Activated T-helper 9 cell treated with anti-CD3 and anti-CD28 coated beads, Interleukin-2, amount 50 U/mL, for 16 hours (primary cell): ENCODE results near the gene BLACAT1.
"Not testable (repeated sequence)": the region's sequence is repeated elsewhere in the genome, so short reads cannot be mapped to it uniquely, and the experiment has no call there.

Source experiments
- DNase-seq: peaks from one replicate; pipeline ENCODE4 v3.0.0-alpha.2; 2020; ENCODE audit warnings: low read depth

Gene BLACAT1

DNA sequence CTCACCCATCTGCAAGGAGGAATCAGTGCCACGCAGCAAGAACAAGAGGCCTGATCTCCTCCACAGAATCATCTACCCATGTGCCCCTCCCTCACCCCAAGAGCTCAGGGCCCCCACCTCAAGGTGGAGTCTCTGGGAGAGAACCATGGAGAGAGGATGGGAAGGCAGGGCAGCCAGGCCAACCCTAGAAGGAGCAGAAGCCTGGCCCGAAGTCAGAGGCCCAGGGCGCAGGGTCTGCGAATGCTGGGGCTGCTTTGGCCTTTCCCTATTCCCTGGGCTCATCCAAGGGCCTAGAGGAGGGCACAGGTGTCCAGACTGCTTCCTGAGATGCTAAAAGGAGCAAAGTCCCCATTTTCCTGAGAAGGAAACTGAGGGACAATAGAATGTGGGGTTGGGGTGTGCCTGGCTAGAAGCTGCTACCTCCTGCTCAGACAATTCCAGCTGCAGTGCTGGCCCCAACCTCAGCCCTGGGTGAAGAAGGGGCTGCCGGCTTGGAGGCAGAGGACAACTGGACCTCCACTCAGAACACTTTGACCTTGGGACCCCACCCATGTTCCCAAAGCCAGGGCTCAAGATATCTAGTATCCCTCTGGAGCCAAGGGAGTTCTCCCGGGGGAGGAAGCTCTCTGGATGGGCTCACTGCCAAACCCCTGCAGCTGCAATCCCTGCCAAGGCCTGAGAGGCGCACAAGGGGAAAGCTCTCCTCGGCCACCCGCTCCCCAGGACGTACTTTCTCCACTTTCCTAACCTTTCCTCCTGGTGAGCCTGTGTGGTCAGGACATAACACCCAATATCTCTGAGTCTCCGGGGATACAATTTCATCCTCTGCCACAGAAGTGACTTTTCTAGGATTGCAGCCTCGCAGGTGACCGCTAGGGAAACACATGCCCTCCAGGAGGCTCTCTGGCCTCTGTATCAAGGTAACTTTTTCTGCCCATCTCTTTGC, 17.4 kb downstream of the BLACAT1 start:
- DNase-seq, result no peak

DNA sequence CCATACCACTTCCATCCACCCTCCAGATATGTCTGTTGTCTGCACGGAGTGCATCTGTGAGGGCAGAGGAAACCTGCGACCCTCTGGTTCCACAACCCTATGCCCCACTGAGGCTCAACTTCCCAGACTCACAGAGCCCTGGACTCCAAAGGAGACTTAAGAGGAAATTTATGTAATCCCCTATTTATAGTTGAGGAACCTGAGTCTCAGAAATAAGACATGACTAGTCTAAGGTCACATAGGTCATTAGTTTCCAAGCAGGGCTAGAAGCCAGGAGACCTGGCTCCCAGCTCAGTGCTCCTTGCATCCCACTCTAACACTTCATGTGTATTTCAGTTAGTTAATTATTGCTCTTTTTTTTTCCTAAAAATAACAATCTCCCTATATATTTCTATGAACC, 18.3 kb downstream of the BLACAT1 start:
- no peak for DNase-seq

DNA sequence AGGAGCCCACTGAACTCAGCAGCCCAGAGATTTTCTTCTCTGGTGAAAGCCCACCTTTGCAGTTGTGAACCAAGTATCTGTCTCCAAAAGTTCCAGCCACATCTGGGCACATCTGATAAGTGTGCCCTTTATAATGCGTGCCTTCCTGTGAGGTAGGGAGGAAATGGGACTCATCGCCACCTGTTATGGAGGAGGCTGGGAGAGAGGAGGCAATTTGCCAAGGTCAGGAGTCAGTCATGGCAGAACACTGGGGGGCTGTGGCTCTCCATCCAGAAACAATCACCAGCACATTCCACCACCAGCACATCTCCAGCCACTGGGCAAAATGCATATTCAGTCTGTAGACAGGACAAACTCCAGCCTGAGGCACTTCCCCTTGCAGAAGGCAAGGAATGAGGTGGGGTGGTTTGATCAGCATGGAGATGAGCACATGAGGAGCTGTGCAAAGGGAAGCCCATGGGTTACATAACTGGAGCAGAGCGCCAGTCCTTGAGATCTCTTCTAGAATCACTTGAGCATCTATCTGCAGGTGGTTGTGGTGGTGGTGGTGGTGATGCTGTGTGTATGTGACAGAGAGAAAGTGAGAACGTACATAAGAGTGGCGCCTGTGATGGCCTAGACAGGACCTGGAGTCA, 19.0 kb downstream of the BLACAT1 start:
- no peak for DNase-seq

DNA sequence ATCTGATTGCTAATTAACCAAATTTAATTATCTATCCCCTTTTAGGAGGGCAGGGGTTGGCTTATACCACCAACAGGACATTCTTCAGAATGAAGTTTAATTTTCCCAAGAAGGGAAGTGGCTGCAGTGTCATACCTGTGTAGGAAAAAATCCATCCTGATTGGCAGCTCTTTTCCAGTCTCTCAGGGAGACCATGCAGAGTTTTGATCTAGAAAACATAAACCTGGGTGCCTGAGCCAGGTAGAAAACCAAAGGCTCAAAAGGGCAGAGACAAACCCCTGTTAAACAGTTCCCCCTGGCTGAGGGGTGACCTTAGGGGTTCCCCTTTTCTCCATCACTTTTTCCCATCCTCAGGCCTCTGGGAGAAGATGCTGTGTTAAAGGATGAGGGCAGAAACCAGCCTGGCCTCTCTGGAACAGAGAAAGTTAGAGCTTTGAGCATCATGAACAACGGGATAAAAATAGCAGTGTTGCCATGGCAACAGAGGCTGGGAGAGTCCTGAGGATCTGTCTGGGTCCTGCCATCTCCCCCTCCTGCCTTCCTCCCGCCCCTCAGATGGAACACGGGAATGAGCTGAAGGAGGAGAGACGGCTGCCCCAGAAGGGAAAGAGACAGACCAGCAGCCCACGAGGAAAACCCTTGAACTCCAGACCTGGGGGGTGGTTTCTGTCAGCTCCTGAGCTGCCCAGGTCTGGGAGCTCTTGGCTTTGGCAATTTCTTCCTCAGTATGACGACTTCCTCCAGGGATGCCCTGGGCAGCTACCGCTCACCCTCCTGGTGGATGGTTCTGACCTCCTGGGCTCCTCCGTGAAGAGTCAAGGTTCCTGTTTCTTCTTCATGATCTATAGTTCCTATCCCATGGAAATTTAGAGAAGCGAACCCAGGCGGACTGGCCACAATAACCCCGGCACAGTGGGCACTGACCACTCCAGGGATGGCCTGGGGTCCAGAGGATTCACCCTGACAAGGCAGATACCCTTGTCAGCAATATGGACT, 20.0 kb downstream of the BLACAT1 start:
- DNase-seq, result no peak

DNA sequence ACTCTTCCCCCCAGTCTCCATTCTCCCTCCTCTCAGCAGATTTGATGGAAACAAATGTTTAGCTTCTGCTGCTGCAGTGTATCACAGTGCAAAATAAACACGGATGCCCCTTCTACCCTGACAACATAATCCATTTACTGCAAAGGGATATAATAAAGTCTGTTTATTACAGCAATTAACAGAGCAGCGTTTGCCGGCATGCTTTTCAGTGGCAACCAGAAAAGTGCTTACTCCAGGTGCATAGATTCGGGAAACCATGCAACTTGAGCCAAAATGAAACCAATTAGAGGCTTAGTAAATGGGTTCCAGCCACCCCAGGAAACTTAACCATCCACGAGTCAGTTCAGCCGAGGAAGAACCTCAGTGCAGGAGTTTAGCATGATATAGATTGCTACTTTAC, 21.1 kb downstream of the BLACAT1 start:
- DNase-seq, result no peak

DNA sequence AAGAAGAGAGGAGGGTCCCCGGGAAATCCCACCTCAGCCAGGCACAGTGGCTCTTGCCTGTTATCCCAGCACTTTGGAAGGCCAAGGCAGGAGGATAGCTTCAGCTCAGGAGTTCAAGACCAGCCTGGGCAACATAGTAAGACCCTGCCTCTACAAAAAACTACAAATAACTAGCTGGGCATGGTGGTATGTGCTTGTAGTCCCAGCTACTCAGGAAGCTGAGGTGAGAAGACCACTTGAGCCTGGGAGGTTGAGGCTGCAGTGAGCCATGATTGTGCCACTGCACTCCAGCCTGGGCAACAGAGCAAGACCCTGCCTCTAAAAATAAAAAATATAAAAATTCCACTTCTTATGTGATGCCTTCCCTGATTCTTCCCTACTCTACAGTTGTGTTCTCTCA, 23.2 kb downstream of the BLACAT1 start:
- DNase-seq, result not testable (repeated sequence)

DNA sequence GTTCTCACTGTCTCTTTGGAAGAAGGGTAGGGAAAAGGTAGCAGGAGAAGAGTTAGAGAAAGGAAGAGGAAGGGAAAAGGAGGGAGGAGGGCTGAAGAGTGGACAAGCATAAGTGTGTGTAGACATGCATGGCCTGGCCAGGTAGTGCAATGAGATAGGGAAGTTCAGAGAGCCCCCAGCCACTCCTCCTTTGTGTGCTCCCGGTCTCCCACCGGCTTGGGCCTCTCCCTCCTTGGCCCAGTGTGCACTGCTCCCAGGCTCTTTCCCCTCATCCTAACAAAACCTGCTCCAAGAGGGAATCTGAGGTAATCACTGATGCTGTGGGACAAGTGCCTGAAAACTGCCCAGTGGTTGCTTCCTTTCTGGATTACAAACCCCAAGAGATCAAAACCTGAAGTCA, 23.7 kb downstream of the BLACAT1 start:
- DNase-seq, result no peak

DNA sequence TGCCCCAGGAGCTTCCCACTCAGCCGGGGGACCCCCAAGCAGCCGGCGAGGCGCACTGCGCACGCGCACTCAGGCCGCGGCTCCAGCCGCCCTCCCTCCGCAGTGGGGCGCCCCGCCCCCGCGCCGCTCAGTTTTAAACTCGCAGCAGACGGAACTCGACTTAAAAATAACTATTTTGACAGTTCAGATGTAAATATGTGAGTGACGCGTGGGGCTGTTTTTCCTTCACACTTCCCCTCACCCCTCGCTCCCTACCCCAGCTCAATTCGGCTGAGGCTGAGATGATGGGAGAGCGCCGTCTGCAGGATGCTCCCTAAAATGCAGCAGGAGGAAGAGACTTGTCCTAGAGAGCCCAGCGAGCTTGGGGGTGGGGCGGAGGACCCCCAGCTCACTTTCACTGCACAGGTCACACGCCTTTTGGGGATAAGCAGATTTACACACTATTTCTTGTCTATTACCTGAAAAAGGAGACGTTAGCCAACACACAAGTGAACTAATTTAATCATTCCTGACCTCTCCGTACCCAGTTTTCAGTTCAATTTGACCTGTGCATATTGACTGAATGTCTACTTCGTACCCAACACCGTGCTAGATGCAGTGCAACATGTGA, 25.0 kb downstream of the BLACAT1 start:
- DNase-seq, result peak; percentile 22

DNA sequence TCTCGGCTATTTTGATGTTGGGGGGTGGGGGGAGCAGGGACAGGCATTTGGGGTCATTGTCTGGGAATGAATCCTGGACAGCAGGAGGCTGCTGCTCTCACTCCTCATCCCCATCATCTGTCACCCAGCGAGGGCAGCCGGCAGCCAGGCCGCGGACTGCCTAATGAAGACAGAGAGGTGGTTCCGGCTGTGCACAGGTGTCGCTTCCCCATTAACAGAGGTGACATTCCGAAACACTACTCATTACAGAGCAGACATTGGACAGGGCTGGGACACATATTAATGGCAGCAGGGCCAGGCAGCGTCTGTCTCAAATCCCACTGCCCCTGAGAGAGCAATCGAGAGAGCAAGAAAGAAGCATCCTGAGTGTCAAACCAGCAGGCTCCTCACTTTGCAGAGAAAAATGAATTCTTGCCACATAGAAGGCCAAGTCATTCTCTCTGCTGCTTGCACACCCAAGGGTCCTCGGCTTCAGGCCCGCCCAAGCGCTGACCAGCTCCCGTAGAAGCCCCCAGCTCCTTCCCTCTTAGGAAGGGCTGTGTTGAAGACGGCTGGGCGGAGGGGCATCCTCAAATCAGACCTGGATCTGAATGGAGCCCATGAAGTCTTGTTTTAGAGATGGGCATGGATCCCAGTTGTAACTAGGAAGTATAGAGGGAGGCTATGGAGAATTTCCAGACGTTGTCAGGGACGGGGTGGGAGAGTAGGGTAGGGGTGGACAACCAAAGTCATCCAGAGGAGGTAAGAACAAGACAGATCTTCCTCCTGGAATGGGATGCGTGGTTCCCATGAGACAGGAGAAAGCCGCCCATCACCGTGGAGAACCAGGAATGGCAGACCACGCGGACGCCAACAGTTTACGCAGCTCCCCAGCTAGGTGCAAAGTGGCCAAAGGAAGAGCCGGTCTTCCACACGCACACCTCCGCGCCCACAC, 25.8 kb downstream of the BLACAT1 start:
- DNase-seq, result no peak

DNA sequence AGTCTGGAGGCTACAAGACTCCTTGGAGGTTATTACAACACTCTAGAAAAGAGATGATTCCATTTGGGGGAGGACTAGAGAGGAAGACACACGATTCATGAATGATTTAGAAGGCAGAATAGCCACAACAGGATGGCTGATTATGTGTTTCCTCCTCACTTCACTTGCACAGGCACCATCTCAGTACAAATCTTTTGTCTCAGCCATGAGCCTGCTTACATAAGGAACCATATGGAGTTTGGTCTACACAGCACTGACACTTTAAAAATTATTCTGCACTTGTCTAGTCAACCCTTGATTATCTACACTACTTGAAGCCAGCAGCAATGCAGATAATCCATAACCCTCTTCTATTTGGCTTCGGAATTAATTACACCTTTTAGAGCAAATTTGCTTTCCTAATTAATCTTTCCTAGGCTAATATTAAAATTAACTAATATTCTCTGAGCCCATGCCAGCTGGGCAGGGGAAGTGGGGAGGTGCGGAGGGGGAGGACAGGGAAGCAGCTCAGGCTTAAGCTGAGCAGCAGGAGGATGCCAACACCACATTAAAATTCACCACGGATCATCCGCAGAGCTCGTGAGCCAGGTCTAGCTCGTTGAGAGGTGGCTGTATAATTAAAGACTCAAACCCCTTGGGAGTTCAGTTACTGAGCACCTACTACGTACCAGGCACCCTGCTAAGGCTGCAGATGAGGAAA, 30.8 kb downstream of the BLACAT1 start:
- no peak for DNase-seq

DNA sequence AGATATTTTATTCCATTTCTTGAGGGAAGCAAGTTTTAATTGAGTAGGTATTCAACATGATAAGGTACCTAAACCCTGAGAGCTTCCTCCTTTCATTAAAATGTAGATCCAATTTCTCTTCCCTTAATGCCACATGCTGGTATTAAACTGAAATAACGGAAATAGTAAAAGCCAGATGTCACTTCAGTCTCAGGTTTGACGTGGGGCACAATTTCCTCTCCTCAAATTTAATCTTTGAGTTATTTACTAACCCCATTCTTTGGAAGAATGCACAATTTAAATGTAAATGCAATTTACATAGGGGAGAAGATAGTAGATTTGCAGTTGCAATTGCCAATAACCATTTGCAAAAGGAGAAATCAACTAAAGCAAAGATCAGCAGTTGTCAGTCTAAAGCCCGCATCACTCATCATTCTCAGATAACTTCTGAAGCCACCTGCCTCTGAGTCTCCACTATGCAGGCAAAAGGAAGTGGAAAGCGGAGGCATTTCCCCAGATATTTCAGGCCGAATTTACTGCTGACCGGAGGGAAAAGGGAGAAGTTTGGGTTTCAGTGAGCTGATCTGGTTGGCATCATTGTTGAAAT, 31.9 kb downstream of the BLACAT1 start:
- no peak for DNase-seq

DNA sequence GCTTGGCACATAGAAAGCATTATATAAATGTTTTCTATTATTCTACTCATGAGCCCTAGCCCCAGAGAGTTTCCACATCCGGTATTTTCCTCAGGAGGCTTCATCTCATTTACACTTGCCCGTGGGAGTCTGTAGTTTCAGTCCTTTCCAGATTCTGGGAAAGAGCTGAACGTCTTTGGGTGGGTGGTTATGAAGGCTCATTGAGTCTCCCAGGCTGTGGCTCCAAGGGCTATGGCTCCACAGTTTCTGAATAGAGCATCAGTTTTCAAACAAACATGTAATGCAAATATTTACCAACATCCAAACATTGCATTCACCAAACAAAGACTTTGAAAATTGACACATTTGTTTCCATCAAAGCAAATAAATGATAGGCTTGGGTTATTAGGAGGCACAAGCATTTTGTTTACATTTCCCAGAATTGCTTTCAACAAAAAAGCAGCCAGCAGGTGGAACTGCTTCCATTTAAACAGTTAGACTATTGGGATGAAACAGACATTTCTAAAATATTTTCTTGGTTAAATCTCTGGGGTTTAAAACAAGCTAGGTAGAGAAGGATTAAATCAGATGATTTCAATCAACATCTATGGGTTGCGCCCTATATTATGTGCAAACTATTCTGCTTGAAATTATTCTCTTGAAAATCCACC, 32.7 kb downstream of the BLACAT1 start:
- no peak for DNase-seq

DNA sequence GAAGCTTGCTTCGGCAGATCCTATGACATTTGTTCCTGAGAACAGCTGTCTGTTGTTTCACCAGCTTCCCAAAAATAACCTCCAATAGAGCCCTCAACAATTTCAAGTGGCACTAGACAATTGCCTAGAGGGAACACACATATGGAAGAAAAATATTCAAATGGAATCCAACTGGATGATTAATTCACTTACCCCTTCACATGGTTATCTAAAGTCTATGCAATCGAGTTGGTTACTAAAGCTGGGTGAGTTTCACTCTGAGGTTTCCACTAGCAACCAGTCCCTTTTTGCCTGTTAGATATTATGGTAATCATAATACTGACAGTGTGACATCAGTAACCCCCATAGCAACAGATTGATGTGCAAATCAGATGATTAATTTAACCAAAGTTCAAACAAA, 34.0 kb downstream of the BLACAT1 start, which contains the start of gene LEMD1:
Gene LEMD1, minus strand, starts transcription at position 259 of the 400 bp plus-strand sequence. CDS start 1,520 bp downstream, outside the sequence.
- no peak for DNase-seq

DNA sequence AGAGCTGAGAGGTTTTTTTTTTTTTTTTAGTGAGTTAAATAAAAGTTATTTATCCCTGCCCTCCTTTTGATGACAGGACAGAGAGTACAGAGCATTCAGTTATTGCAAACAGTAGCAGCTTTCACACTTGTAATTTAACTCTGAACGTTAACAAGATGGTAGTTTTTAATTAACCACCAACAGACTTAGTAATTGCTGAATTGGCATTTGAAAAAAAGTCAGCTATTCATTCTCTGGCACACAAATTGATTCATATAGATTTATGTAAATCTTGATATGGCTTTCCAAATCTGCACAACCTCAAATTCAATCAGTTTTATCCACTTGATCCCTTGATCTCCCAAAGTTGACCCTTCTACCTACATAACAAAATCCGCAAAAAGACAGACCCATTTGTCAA, 34.9 kb downstream of the BLACAT1 start:
- no peak for DNase-seq

DNA sequence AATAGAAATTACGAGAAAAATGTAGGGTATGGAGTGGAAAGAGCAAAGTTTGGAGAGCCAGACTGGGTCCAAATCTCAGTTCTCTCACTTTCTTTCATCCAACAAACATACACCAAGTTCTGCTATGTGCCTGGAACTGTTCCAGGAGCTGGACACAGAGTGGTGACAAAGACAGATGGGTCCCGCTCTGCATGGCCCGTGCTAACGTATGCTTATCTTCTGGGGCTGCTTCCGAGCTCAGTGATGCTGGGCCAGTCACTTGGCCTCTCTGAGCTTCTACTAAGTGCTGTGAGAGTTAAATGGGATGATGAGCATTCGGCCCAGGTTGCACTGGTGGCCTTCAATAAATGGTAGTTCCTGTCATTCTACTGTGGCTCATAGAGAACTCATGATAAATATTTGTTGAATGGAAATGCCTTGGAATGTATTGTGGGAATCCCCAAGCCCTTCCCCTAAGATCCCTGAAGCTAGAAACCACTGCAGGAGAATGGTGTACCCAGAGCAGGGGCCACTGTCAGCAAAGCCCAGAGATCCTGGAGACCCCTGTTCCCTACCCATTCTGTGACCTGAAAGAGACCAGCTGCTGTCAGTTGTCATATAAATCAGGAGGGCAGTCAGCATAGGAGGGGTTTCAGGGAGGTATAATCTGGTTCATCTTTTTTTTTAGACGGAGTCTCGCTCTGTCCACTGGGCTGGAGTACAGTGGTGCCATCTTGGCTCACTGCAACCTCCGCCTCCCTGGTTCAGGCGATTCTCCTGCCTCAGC, 37.8 kb downstream of the BLACAT1 start:
- no peak for DNase-seq

DNA sequence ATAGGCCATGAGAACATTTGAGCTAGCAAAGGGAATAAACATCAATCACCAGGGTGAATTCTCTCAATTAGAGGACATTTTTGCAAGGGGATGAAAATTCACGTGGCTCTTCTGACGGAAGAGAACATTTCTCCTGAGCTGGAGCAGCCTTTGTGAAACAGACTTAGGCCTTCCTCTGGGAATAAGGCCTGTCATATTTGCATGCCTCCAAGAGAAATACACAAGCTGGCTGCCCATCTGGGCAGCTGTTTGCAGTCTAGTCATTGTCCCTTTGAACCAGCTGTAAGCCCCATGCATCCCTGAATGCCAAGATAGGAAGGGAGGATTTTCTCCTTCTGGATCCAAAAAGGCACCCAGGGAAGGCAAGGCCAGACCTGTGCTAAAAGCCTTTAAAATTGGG, 39.5 kb downstream of the BLACAT1 start:
- DNase-seq, result no peak

DNA sequence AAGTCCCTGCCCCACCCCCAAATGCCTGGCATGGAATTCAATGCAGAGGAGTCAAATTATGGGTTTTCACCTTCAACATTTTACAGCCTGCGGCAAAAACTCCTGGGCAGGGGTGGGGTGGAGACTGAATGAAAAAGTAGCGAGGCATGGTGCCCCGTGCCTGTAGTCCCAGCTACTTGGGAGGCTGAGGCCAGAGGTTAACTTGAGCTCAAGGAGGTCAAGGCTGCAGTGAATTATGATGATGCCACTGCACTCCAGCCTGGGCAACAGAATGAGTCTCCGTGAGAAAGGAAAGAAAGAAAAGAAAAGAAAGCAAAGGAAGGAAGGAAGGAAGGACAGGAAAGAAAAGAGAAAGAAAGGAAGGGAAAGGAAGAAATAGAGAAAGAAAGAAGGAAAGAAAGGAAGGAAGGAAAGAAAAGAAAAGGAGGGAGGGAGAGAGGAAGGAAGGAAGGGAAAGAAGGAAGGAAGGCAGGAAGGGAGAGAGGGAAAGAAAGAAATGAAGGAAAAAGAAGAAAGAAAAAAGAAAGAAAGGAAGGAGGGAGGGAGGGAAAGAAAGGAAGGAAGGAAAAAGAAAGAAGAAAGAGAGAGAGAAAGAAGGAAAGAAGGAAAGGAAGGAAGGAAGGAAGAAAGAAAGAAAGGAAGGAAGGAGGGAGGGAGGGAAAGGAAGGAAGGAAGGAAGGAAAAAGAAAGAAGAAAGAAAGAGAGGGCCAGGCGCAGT, 45.1 kb downstream of the BLACAT1 start:
- no peak for DNase-seq

DNA sequence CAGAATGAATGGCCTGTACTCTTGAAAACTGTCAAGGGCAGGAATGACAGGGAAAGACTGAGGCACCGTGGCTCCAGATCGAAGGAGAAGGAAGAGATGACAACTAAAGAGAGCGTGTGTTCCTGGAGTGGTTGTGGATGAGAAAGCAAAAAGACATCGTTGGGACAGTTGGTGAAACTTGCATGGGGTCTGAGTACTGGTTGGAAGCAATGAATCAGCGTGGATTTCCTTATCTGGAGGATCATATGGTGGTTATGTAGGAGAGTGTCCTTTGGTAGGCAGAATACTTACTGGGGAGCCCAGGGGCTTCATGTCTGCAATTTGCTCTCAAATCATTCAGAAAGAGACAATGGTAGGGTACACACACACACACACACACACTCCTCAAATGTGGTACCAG, 47.9 kb downstream of the BLACAT1 start:
- DNase-seq, result no peak
